ENCODE results near the gene PCMT1. TPM values are rescaled to one million over a fixed set of nuclear protein-coding genes. Genes with fewer than 3 reads are reported as not detected.

The PCMT1 gene
- total and polyA plus RNA-seq, 2 experiments from 2014 or later: 137 to 189 TPM

DNA sequence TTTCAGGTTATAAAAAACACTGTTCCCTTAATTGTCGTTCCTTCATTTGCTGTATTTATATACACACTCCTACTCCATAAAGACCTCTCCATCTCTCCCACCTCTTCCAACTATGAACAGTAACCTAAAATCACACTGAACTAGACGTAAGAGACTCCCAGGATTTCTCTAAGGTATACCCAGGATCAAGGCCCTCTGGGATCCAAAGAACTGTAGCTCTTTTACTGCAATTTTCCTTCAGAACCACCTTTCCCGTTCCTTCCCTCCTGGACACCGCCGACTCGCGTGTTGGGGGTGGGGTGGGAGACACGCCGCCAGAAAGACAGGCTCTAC is 32.3 kb upstream of the PCMT1 start:
- peaks cover 12% of the 10 kb centered on the region for H3K4me1 ChIP-seq (ENCODE audit: low read depth)
- peak overlapping the region; percentile 97 for H3K27ac ChIP-seq
- no peaks in the 10 kb centered on the region for H3K9me3 ChIP-seq (ENCODE audit: low read depth)
- H3K4me3 ChIP-seq: peak overlapping the region; percentile 46
- H3K27me3 ChIP-seq: no peaks in the 10 kb centered on the region
- no peaks in the 10 kb centered on the region for H3K36me3 ChIP-seq
- no peak for TF ChIP-seq CTCF (IDR thresholded peaks at IDR 0.05; ENCODE audit: low read depth, low read length)
- DNase-seq (ENCODE audit: low read depth in 1 of 2, low spot score in 1 of 2): no peak

GRCh38 chr6:149717588-149718458 is 31.7 kb upstream of the PCMT1 start, which contains the start of gene LATS1:
LATS1 (minus strand) TSS chr6:149718101; CDS start chr6:149702126, 15,975 bp downstream.
- no peak for TF ChIP-seq CTCF (IDR thresholded peaks at IDR 0.05; ENCODE audit: low read depth, low read length)
- H3K36me3 ChIP-seq: no peaks in the 10 kb centered on the region
- DNase-seq (ENCODE audit: low read depth in 1 of 2, low spot score in 1 of 2): peak; percentile 90
- no peaks in the 10 kb centered on the region for H3K27me3 ChIP-seq
- H3K9me3 ChIP-seq (ENCODE audit: low read depth): no peaks in the 10 kb centered on the region
- H3K27ac ChIP-seq: peak within 1 kb of the TSS; percentile 97
- H3K4me1 ChIP-seq (ENCODE audit: low read depth): peaks cover 12% of the 10 kb centered on the region
- H3K4me3 ChIP-seq: peak within 1 kb of the TSS; percentile 46

DNA sequence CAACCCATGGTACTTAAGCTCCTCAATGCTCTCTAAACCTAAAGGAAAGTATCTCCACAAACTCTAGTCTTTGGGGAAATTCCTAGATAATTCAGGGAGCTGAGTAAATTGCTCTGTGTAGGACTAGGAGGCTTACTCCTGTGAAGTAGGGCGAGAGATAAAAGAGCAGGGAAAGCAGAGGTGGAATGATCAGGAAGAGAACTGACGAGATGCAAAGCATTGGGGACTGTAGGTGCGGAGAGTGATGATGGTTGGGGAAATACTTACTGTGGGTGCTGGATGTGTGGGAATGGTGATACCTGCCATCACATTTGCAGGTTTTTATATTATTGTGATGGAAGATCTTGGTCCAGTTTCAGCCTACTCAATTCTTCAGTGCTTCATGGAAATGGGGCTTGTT is 30.0 kb upstream of the PCMT1 start:
- no peak for TF ChIP-seq CTCF (IDR thresholded peaks at IDR 0.05; ENCODE audit: low read depth, low read length)
- no peaks in the 10 kb centered on the region for H3K9me3 ChIP-seq (ENCODE audit: low read depth)
- no peaks in the 10 kb centered on the region for H3K36me3 ChIP-seq
- H3K27ac ChIP-seq: no peak overlapping the region
- DNase-seq (ENCODE audit: low read depth in 1 of 2, low spot score in 1 of 2): no peak
- no peak overlapping the region for H3K4me3 ChIP-seq
- H3K27me3 ChIP-seq: no peaks in the 10 kb centered on the region
- H3K4me1 ChIP-seq (ENCODE audit: low read depth): peaks cover 12% of the 10 kb centered on the region

- no peaks in the 10 kb centered on the region for H3K9me3 ChIP-seq (ENCODE audit: low read depth)
- no peaks in the 10 kb centered on the region for H3K27me3 ChIP-seq
- TF ChIP-seq CTCF (IDR thresholded peaks at IDR 0.05; ENCODE audit: low read depth, low read length): no peak
- no peaks in the 10 kb centered on the region for H3K36me3 ChIP-seq
- no peak for DNase-seq (ENCODE audit: low read depth in 1 of 2, low spot score in 1 of 2)
- no peak overlapping the region for H3K4me3 ChIP-seq
- H3K27ac ChIP-seq: no peak overlapping the region
- no peaks in the 10 kb centered on the region for H3K4me1 ChIP-seq (ENCODE audit: low read depth)
These were observed 26.3 kb upstream of the PCMT1 start for GRCh38 chr6:149723262-149723661.

- TF ChIP-seq CTCF (IDR thresholded peaks at IDR 0.05; ENCODE audit: low read depth, low read length): peak; percentile 87
- H3K4me1 ChIP-seq (ENCODE audit: low read depth): peaks cover 2% of the 10 kb centered on the region
- no peaks in the 10 kb centered on the region for H3K27me3 ChIP-seq
- peaks cover 2% of the 10 kb centered on the region for H3K36me3 ChIP-seq
- H3K27ac ChIP-seq: no peak overlapping the region
- no peaks in the 10 kb centered on the region for H3K9me3 ChIP-seq (ENCODE audit: low read depth)
- H3K4me3 ChIP-seq: no peak overlapping the region
- peak; percentile 41 to 87 for DNase-seq (ENCODE audit: low read depth in 1 of 2, low spot score in 1 of 2)
These were observed 25.6 kb upstream of the PCMT1 start for GRCh38 chr6:149723771-149724417.
